Measurements from ENCODE around the gene SMARCB1.

The SMARCB1 gene

DNA sequence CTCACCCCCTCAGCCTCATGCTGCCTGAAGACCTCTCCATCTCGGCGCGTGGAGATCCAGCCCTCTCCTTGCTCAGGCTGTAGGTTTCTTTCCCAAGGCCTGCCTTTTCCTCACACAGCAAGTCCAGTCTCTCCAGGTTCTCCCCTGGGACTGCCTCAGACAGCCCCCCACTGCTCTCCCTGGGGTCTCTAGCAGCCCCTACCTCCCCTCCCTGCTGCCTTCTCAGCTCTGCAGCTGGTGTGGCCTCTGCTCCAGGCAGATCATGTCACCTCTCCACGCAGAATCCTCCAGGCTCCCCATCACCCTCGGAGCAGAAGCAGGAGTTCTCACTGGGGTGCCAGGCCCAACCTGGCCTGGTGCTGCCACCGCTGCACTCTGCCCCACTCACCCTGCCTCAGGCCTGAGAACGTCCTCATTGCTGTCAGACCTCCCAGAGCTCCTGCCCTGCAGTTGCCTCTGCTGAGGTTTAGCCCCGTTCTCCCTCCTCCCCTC lies 15.2 kb downstream of the SMARCB1 start:
- no peak for DNase-seq (ENCODE audit: low read depth in 1 of 2, low spot score in 1 of 2)

DNA sequence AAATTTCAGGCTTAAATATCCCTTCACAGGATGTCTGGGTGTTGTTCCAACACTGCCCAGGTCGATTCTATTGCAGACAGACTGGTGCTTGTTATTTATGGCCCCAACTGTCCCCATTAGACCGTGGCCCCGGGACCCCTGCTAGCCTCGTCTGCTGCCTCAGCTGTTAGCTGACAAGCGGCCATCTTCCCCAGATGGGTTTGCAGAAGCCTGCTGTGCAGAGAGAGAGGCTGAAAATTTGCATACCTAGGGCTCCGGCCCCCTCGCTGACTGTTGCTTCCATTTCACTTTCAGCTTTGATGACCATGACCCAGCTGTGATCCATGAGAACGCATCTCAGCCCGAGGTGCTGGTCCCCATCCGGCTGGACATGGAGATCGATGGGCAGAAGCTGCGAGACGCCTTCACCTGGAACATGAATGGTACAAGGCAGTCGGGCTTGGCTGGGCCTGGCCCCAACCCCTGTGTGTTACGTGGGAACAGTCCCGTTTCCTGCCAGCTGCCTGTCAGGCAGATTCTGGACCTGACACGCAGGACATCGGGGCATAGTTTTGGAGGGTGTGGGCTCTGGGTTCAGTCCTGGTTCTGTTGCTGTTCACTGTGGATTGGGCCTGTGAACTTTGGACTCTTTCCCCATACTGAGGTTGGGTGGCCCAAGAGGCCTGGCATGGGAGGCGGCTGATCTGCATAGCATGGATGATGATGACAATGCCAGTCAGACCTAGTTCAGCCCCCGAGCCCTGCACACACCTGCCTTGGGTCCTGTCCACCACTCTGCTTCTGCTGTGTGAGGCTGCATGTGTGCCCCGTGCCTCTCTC lies 16.4 kb downstream of the SMARCB1 start:
- no peak for DNase-seq (ENCODE audit: low read depth in 1 of 2, low spot score in 1 of 2)

DNA sequence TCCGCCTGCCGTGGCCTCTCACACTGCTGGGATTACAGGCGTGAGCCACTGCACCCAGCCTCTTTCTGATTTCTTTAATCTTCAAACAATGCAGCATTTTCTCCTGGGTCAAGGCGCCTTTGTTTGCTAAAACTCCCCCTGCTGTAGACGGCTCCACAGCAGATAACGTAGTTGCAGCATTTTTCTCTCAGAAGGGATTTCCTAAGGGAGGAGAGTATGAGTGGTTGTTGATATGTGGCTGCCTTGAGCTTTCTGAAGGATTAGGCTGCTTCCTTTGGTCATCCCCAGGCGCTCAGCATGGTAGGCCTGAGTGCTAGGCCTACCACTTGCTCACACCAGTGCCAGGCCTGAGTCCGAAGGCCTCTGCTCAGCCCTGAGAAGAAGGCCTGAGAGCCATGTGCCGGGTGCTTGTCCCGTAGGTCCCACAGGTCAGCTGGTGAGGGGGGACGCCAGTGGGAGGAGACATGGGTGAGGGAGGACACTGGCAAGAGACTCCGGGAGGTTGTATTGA lies 18.1 kb downstream of the SMARCB1 start:
- DNase-seq (ENCODE audit: low read depth in 1 of 2, low spot score in 1 of 2), result no peak

DNA sequence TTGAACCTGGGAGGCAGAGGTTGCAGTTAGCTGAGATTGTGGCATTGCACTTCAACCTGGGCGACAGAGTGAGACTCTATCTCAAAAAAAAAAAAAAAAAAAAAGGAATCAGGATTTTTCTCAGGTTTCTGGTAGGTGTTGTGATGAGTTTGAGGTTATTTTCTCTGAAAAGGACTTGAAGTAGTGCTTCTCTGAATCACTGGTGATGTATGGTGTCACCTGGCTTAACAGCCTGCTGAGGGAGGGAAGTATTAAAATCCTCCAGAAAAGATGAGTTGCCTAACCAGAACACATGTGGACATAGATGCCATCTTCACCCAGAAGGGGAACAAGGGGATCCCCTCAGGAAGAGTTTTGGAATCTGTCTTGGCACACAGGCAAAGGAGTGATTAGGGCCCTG lies 20.1 kb downstream of the SMARCB1 start:
- DNase-seq (ENCODE audit: low read depth in 1 of 2, low spot score in 1 of 2), result no peak

DNA sequence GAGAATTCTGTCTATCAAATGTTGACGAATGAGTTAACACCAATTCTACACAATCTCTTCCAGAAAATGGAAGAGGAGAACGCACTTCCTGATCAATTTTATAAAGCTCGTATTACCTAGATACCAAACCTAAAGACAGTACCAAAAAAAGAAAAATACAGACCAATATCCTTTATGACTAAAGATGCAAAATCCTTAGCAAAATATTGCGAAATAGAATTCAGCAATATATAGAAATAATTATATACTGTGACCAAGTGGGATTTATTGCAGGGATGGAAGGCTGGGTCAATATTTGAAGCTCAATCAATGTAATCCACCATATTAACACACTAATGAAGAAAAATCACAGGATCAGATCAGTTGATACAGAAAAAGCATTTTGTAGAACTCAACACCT lies 25.6 kb downstream of the SMARCB1 start:
- DNase-seq (ENCODE audit: low read depth in 1 of 2, low spot score in 1 of 2), result no peak

DNA sequence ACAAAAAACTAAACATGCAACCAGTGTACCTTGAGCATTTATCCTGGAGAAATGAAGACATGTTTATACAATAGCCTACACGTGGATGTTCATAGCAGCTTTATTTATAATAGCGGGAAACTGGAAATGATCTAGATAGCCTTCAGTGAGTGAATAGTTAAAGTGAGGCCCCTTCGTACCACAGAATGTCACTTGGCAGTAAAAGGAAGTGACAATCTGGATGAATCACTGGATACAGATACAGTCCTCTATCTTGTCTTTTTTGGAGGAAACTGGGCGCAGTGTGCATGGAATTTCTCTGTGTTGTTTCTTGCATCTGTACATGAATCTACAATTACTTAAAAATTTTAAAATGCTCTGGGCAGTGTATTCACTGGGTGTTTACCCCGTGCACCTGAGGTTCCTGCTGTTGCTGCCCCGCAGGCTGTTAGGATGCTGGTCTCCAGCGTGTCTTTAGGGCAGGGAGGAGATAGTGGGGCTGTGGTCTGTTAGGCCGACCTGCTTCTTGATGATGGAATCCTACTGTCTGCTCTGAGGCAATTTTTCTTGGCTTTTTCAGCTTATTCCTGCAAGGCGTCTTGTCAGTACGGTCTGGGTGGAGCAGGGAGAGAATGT lies 28.9 kb downstream of the SMARCB1 start:
- DNase-seq (ENCODE audit: low read depth in 1 of 2, low spot score in 1 of 2), result no peak

DNA sequence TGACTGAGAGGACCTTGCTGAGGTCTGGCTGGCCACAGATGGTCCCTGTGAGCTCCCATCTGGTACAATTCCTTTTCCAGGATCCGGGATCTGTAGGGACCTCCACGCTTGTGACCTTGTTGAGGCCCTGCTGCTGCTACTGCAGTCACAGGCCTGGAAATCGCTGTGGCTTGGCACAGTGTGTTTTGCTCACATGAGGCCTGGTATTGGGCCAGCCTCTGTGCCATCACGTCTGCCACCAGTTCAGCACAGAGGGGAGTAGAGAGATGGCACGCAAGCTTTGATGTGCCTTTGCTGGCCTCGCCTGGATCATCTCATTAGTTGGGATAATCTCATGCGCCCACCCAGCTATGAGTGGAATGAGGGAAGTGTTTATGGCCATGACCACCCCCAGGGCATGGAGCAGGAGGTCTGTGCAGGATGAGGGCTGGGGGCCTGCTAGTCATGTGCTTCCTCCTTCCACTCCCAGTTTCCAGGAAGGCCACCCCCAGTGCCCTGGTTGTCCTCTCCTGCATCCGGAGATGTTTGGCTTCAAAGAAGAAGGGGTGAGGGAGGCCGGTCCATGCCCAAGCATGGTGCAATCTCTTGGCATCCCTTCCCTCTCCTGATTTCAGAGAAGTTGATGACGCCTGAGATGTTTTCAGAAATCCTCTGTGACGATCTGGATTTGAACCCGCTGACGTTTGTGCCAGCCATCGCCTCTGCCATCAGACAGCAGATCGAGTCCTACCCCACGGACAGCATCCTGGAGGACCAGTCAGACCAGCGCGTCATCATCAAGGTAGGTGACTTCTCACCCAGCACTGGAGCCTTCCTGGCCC lies 29.6 kb downstream of the SMARCB1 start:
- no peak for DNase-seq (ENCODE audit: low read depth in 1 of 2, low spot score in 1 of 2)

DNA sequence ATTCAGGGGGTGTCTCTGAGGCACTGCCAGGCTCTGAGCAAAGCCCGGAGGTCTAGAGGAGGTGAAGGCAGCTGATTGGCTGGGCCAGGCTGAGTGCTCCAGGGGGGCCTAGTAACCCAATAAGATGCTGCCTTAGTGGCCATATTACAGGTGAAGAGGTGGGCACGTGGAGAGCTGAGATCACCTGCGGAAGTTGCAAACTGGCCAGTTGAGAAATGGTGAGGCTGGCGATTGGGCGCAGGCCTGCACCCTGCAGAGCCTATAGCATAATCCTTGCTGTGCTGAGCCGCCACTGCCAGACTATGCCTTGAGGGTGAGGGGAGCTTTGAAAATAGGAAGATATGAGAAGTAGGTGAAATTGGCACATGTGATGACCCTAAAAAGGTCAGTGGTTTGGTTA lies 30.4 kb downstream of the SMARCB1 start:
- no peak for DNase-seq (ENCODE audit: low read depth in 1 of 2, low spot score in 1 of 2)

DNA sequence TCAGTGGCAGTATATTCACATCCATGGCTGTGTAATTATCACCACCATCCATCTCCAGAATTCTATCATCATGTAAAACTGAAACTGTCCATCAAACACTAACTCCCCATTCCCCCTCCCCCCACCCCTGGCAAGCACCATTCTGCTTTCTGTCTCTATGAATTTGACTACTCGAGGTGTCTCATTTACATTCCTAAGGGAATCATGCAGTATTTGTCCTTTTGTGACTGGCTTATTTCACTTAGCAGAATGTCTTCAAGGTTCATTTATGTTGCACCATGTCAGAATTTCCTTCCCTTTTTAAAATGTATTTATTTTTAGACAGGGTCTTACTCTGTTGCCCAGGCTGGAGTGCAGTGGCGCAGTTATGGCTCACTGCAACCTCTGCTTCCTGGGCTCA lies 31.8 kb downstream of the SMARCB1 start:
- no peak for DNase-seq (ENCODE audit: low read depth in 1 of 2, low spot score in 1 of 2)

DNA sequence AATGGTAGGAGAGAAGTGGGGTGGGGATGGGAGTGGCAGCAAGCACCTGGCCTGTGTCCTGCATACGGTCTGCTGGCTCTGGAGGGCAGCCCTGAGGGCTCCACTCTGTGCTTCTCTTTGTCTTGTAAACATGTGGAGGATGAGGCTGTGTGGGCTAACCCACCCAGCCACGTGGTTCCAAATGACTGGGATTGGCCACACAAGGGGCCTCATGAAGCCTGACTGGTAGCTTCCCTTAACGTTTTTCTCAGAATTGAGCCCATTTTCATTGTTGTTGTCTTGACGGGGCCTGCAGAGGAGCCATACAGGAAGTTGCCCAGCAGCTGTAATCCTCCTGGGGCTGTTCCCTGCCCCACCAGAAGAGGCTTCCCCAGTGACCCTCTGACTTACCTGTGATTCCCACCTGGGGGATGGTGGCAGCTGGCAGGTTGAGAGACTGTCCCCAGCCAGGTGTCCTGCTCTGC lies 34.0 kb downstream of the SMARCB1 start:
- no peak for DNase-seq (ENCODE audit: low read depth in 1 of 2, low spot score in 1 of 2)

DNA sequence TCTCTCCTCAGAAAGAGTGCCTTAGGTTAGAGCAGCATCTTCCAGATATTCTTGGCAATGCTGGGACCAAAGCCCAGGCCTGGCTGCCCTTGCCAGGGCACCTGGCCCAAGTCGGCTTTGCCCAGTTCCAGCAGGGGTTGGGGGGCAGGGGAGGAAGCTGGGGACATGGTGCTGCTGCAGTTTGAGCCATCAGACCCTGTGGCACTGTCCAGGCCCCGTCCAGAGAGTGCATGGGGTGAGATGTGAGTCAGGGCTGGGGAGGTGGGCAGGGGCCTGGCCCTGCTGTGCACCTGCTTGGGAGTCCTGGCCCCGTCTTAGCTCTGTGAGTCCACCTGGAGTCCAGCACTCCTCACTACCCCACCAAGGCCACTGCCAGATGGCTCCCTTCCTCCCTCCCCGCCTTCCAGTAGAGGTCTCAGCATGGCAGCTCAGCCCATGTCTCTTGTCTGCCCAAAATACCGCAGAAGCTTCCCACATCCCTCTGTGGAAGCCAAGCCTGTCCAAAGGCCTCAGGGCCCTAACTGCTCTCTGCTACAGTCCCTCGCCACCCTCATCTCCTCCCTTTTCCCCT lies 35.4 kb downstream of the SMARCB1 start:
- no peak for DNase-seq (ENCODE audit: low read depth in 1 of 2, low spot score in 1 of 2)

DNA sequence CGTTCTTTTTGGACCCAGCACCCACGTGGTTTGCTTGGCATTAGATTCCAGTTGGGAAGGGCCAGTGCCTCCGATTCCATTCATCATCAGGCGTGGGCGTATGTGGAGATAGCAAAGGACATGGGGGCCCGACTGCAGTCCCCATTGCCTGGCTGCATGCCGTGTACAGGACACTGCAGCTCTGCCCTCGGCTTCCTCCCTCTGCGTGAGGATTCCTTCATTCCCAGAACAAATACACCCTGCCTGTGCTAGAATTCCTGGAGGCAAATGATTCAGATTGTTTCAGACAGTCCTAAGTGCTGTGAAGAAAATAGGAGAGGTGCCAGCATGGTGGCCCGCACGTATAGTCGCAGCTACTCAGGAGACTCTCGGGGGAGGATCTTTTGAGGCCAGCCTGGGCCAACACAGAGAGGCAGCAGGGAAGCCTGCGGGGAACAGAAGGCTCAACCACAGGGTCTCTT lies 36.6 kb downstream of the SMARCB1 start:
- no peak for DNase-seq (ENCODE audit: low read depth in 1 of 2, low spot score in 1 of 2)

DNA sequence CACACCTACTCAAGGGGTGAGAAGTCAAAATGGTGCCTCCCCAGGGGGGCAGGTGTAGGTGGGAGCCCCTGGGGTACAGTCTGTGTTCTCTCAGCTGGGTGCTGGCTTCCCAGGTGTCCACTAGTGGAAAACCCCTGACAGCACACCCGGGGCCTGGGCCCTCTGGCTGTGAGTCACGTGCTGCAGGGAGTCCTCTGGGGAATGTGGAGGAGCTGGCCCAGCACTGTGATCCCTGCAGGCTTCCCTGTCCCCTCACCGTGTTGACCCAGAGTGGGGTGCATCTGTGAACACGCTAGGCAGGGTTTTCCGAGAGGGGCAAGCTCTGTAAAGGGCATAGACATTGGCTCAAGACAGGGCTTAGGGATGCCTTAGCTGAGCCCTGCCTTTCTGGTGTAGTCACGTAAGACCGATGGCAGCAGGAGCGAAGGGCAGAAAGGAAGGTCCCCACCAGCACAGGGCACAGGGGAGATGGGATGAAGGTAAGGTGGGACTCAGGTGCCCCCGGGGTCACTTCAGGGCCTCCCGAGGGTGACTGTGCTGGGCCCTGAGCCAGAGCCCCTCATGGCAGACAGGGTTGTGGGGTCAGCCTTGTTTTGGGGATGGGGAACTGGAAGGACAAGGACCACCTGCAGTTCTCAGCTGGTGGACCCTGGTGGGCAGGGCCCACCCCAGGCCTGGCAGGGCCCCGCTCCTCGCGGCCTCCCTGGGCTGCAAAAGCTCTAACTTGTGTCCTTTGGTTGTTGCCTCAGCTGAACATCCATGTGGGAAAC lies 37.9 kb downstream of the SMARCB1 start:
- no peak for DNase-seq (ENCODE audit: low read depth in 1 of 2, low spot score in 1 of 2)

DNA sequence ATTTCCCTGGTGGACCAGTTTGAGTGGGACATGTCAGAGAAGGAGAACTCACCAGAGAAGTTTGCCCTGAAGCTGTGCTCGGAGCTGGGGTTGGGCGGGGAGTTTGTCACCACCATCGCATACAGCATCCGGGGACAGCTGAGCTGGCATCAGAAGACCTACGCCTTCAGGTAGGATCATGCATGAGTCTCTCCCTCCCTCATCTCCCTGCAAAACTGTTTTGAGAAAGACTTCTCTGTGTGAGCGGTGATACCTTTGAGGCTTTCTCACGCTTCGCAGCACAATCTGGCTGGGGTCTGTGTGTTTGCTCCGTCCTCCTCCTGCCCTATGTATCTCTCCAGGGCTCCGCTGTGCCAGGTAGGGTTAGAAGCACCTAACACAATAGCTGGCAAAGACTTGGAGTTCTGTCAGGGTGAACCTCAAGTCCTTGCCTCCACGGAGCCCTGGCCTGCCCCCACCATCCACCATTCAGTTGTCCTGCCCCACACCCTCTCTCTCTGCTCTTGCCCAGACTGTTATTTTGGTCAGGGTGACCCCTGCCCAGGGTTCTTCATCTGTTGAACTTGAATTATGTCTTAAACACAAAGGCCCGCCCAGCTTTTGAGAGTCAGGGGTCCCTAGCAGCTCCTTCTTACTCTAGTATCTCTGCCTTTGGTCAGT lies 38.6 kb downstream of the SMARCB1 start:
- no peak for DNase-seq (ENCODE audit: low read depth in 1 of 2, low spot score in 1 of 2)

DNA sequence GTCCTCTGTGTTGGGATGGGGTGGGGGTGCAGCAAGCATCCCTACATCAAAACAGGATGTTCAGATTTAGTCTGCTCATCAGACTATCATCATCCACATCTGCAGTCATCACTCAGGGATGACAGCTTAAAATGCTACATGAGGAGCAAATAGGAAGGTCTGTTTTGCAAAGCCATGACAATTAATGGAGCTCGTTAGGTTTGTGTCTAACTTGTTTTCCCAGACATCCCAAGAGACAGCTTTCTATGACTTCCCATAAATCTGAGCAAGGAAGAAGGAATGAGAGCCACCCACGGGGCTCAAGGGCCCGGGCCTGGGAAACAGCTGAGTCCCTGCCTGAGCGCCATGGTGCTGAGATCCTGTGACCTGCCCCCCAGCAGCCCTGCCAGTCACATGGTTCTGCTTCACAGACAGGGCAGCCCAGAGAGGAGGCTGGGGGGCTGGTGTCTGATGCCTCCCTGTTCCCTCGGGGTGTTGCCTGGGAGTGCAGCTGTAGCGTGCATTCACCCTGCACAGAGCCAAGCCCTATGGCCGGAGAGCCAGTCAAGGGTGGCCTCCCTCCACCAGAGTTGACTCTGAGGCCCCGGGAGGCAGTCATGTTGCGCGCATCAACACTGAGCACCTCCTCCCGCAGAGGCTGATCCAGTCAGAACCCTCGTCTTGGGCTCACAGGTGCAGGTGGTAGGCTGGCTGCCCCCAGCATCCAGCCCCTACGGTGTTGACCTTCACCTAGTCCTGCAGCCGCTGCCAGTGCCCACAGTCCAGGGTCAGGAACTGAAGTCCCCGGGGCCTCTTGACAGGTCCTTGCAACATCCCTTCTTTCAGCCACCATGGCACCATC lies 40.0 kb downstream of the SMARCB1 start:
- DNase-seq (ENCODE audit: low read depth in 1 of 2, low spot score in 1 of 2), result no peak

DNA sequence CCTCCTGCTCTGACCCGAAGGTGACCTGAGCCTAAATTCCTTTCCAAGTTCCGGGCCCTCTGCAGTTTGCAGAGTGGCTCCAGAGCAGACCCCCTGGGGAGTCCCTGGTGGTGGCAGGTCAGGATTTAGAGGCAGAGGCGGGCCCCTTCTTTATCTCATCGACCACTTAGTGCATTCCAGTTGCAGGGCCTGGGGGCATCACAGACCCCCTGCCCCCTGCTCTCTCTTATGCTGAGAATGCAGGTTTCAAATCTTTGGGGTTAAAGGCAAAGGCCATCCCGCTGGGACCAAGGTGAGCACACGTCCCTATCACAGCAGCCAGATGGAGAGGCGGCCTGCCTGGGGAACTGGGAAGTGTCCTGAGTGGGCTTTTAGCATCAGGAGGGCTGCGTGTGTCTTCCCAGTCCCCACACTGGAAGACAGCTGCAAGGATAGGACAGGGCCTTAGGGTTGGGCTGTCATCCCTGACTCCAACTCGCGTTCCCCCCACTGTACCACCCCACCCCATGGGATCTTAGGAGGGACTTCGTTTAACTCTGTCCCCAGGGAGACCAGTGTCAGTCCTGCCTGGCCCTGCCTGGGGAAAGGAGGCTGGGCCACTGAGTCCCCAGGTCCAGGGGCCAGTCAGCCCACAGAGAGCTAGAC lies 40.7 kb downstream of the SMARCB1 start:
- no peak for DNase-seq (ENCODE audit: low read depth in 1 of 2, low spot score in 1 of 2)

DNA sequence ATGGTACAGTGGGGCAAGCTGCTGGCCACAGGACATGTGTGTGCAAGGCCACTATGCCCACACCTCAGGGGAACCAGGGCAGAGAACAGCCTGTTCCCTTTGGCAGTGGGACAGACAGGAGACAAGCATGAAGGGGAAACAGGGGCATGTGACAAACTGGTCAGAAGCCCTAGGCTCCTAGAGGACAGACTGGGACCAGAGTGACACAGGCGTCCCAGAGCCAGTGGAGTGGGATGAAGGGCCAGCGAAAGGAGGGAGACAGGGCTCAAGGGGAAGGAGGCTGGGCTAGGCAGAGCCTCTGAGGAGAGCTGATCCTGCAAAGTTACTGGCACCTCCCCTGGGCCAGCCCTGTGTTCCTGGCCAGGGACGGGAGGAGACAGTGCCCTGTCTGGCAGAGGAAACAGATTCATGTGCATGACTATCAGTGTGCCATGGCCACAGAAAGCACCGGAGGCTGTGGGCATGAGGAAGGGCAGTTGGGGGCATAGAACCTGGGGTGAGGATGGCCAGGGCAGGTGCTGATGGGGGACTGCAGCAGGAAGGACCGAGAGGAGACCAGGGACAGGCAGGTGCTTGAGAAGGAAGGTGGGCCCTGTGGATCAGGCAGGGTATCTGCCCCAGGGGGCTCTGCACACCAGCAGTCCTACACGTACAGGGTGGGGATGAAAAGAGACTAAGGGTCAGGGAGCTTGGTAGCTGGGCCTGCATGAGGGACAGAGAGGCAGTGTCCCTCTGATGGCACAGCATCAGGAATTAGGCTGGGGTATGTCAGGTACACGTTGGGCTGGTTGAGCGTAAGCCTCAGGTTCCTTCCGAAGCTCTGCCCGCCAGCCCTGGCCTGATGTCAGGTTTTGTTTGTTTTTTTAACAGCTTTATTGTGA lies 42.3 kb downstream of the SMARCB1 start:
- no peak for DNase-seq (ENCODE audit: low read depth in 1 of 2, low spot score in 1 of 2)
